GM19324 (cell line): Measurements from ENCODE around the gene JOSD1.

Source experiments
- ATAC-seq: cut with Tn5 transposase; IDR thresholded peaks from one replicate; pipeline ENCODE4 v1.9.1; 2021; ENCODE audit warnings: mild to moderate bottlenecking, moderate library complexity; ENCODE audit not compliant: unreplicated experiment, low FRiP score

Gene JOSD1

GRCh38 chr22:38733724-38734381, 33.1 kb upstream of the JOSD1 start:
- ATAC-seq: no peak

- ATAC-seq: no peak
Observed at GRCh38 chr22:38733329-38733723, 32.6 kb upstream of the JOSD1 start.

- ATAC-seq: no peak
Observed at GRCh38 chr22:38732251-38732815, 31.6 kb upstream of the JOSD1 start.

- no peak for ATAC-seq
Observed at GRCh38 chr22:38731703-38732161, 31.0 kb upstream of the JOSD1 start.

- no peak for ATAC-seq
Observed at GRCh38 chr22:38730411-38730871, 29.7 kb upstream of the JOSD1 start.

- no peak for ATAC-seq
Observed at GRCh38 chr22:38729946-38730345, 29.2 kb upstream of the JOSD1 start.

- no peak for ATAC-seq
Observed at GRCh38 chr22:38728871-38729796, 28.4 kb upstream of the JOSD1 start.

GRCh38 chr22:38727530-38728451, 27.0 kb upstream of the JOSD1 start:
- ATAC-seq: no peak

GRCh38 chr22:38727123-38727522, 26.4 kb upstream of the JOSD1 start:
- no peak for ATAC-seq

- no peak for ATAC-seq
Observed at GRCh38 chr22:38725900-38726655, 25.3 kb upstream of the JOSD1 start.

GRCh38 chr22:38724926-38725571, 24.3 kb upstream of the JOSD1 start:
- no peak for ATAC-seq

- ATAC-seq: no peak
Observed at GRCh38 chr22:38724176-38724575, 23.4 kb upstream of the JOSD1 start.

GRCh38 chr22:38721551-38721950, 20.8 kb upstream of the JOSD1 start:
- ATAC-seq: no peak

GRCh38 chr22:38720350-38720749, 19.6 kb upstream of the JOSD1 start:
- ATAC-seq: no peak

- no peak for ATAC-seq
Observed at GRCh38 chr22:38719196-38719595, 18.5 kb upstream of the JOSD1 start.

- no peak for ATAC-seq
Observed at GRCh38 chr22:38718414-38718813, 17.7 kb upstream of the JOSD1 start.

GRCh38 chr22:38717244-38717643, 16.5 kb upstream of the JOSD1 start:
- ATAC-seq: no peak

GRCh38 chr22:38716826-38717225, 16.1 kb upstream of the JOSD1 start:
- ATAC-seq: no peak

GRCh38 chr22:38716271-38716670, 15.5 kb upstream of the JOSD1 start:
- ATAC-seq: no peak
